ENCODE data around the gene CACNG5.

DNA sequence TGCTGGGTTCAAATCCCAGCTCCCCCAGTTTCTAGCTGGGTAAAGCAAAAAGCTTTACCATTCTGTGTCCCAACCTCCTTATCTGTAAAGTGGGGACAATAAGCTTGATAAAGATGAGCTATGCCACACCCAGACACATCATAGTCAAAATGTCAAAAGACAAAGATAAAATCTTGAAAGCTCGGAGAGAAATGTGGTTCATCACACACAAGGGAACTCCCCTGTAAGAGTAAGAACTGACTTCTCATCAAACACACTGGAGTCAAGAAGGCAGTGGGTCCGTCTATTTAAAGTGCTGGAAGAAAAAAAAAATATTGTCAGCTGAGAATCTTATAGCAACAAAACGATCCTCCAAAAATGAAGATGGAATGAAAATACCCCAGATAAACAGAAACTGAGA lies 25.3 kb downstream of the CACNG5 start:
- TF ChIP-seq, protein P1, sequence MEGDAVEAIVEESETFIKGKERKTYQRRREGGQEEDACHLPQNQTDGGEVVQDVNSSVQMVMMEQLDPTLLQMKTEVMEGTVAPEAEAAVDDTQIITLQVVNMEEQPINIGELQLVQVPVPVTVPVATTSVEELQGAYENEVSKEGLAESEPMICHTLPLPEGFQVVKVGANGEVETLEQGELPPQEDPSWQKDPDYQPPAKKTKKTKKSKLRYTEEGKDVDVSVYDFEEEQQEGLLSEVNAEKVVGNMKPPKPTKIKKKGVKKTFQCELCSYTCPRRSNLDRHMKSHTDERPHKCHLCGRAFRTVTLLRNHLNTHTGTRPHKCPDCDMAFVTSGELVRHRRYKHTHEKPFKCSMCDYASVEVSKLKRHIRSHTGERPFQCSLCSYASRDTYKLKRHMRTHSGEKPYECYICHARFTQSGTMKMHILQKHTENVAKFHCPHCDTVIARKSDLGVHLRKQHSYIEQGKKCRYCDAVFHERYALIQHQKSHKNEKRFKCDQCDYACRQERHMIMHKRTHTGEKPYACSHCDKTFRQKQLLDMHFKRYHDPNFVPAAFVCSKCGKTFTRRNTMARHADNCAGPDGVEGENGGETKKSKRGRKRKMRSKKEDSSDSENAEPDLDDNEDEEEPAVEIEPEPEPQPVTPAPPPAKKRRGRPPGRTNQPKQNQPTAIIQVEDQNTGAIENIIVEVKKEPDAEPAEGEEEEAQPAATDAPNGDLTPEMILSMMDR (IDR thresholded peaks at IDR 0.05): no peak
- TF ChIP-seq SIN3A (IDR thresholded peaks at IDR 0.05; ENCODE audit: borderline replicate concordance, insufficient read depth, low read depth, low read length) (no peak), POLR2AphosphoS5 (IDR thresholded peaks at IDR 0.05; ENCODE audit: low read depth, low read length) (no peak)

Measured in Panc1 (cell line).